Measurements from ENCODE around the gene CEBPZ.
"Not testable (repeated sequence)": the region's sequence is repeated elsewhere in the genome, so short reads cannot be mapped to it uniquely, and the experiment has no call there.

Gene CEBPZ

GRCh38 chr2:37231241-37232130, at the start of gene CEBPZ, which contains the start of gene NDUFAF7:
CEBPZ (minus strand) TSS chr2:37231596; CDS start chr2:37231567, 29 bp downstream.
NDUFAF7 (plus strand) TSS chr2:37231658; CDS start chr2:37231706, 48 bp downstream.
- DNase-seq (ENCODE audit: low read depth): peak; percentile 79

- no peak for DNase-seq (ENCODE audit: low read depth)
Observed at GRCh38 chr2:37276291-37276690, 44.9 kb upstream of the CEBPZ start.

- no peak for DNase-seq (ENCODE audit: low read depth)
Observed at GRCh38 chr2:37274359-37274965, 43.1 kb upstream of the CEBPZ start.

- DNase-seq (ENCODE audit: low read depth): no peak
Observed at GRCh38 chr2:37271376-37272067, 40.1 kb upstream of the CEBPZ start.

GRCh38 chr2:37268111-37268510, 36.7 kb upstream of the CEBPZ start:
- no peak for DNase-seq (ENCODE audit: low read depth)

- DNase-seq (ENCODE audit: low read depth): no peak
Observed at GRCh38 chr2:37267685-37268084, 36.3 kb upstream of the CEBPZ start.

GRCh38 chr2:37263839-37264238, 32.4 kb upstream of the CEBPZ start:
- DNase-seq (ENCODE audit: low read depth): no peak

GRCh38 chr2:37262522-37262921, 31.1 kb upstream of the CEBPZ start:
- no peak for DNase-seq (ENCODE audit: low read depth)

- no peak for DNase-seq (ENCODE audit: low read depth)
Observed at GRCh38 chr2:37250869-37251740, 19.7 kb upstream of the CEBPZ start.

GRCh38 chr2:37246205-37246604, 14.8 kb upstream of the CEBPZ start:
- no peak for DNase-seq (ENCODE audit: low read depth)

- no peak for DNase-seq (ENCODE audit: low read depth)
Observed at GRCh38 chr2:37244755-37245154, 13.4 kb upstream of the CEBPZ start.

GRCh38 chr2:37244017-37244416, 12.6 kb upstream of the CEBPZ start:
- no peak for DNase-seq (ENCODE audit: low read depth)

- no peak for DNase-seq (ENCODE audit: low read depth)
Observed at GRCh38 chr2:37243435-37243834, 12.0 kb upstream of the CEBPZ start.

- DNase-seq (ENCODE audit: low read depth): no peak
Observed at GRCh38 chr2:37232131-37232933, 936 bp upstream of the CEBPZ start.

- DNase-seq (ENCODE audit: low read depth): no peak
Observed at GRCh38 chr2:37230581-37230980, 815 bp downstream of the CEBPZ start.

GRCh38 chr2:37228788-37229187, 2.6 kb downstream of the CEBPZ start:
- no peak for DNase-seq (ENCODE audit: low read depth)

- no peak for DNase-seq (ENCODE audit: low read depth)
Observed at GRCh38 chr2:37226863-37227262, 4.5 kb downstream of the CEBPZ start.

- not testable (repeated sequence) for DNase-seq (ENCODE audit: low read depth)
Observed at GRCh38 chr2:37225129-37225528, 6.3 kb downstream of the CEBPZ start.

GRCh38 chr2:37224063-37224462, 7.3 kb downstream of the CEBPZ start:
- no peak for DNase-seq (ENCODE audit: low read depth)

GRCh38 chr2:37223131-37223530, 8.3 kb downstream of the CEBPZ start:
- DNase-seq (ENCODE audit: low read depth): no peak

GRCh38 chr2:37219046-37219445, 12.3 kb downstream of the CEBPZ start:
- no peak for DNase-seq (ENCODE audit: low read depth)

All from stimulated activated CD8-positive, alpha-beta memory T cell treated with anti-CD3 and anti-CD28 coated beads, Interleukin-12 subunit alpha, Interleukin-12 subunit beta, amount 100 ng/mL, for 1 hour (primary cell).